ENCODE data around the gene C1orf226.

Gene C1orf226

GRCh38 chr1:162373072-162373427, 8.5 kb upstream of the C1orf226 start:
- TF ChIP-seq, protein P1, sequence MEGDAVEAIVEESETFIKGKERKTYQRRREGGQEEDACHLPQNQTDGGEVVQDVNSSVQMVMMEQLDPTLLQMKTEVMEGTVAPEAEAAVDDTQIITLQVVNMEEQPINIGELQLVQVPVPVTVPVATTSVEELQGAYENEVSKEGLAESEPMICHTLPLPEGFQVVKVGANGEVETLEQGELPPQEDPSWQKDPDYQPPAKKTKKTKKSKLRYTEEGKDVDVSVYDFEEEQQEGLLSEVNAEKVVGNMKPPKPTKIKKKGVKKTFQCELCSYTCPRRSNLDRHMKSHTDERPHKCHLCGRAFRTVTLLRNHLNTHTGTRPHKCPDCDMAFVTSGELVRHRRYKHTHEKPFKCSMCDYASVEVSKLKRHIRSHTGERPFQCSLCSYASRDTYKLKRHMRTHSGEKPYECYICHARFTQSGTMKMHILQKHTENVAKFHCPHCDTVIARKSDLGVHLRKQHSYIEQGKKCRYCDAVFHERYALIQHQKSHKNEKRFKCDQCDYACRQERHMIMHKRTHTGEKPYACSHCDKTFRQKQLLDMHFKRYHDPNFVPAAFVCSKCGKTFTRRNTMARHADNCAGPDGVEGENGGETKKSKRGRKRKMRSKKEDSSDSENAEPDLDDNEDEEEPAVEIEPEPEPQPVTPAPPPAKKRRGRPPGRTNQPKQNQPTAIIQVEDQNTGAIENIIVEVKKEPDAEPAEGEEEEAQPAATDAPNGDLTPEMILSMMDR (conservative IDR thresholded peaks at IDR 0.05; ENCODE audit: control insufficient read depth, insufficient read depth, low read depth, low read length) = no peak
- no peak overlapping the region for H3K4me3 ChIP-seq (ENCODE audit: control insufficient read depth, low read depth, low read length)
- DNase-seq (ENCODE audit: low read depth) = no peak

- peak; percentile 67 for DNase-seq (ENCODE audit: low read depth)
- TF ChIP-seq, protein P1 (conservative IDR thresholded peaks at IDR 0.05; ENCODE audit: control insufficient read depth, insufficient read depth, low read depth, low read length) = no peak
- H3K4me3 ChIP-seq (ENCODE audit: control insufficient read depth, low read depth, low read length) = no peak overlapping the region
Observed at GRCh38 chr1:162373541-162374260, 7.8 kb upstream of the C1orf226 start.

DNA sequence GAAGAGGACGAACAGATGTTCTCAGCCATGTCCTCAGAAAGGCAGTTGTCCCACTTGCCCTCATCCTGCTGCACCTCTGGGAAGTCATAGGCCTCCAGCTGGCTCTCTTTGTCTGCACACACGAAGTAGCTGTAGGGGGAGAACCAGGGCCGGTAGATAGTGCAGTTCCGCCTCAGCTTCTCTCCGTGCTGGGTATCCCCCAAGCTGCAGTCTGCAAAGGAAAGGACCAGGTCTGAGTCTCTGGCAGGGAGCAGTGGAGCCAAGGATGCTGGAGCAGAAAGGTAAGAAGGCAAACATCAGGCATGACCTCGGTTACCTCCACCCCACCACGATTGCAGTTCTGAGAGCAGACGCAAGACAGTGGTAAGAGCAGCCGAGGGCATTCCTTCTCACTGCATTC, 7.1 kb upstream of the C1orf226 start:
- TF ChIP-seq, protein P1 (conservative IDR thresholded peaks at IDR 0.05; ENCODE audit: control insufficient read depth, insufficient read depth, low read depth, low read length) = no peak
- no peak overlapping the region for H3K4me3 ChIP-seq (ENCODE audit: control insufficient read depth, low read depth, low read length)
- DNase-seq (ENCODE audit: low read depth) = no peak

GRCh38 chr1:162375463-162375862, 6.1 kb upstream of the C1orf226 start:
- no peak for DNase-seq (ENCODE audit: low read depth)
- no peak overlapping the region for H3K4me3 ChIP-seq (ENCODE audit: control insufficient read depth, low read depth, low read length)
- TF ChIP-seq, protein P1 (conservative IDR thresholded peaks at IDR 0.05; ENCODE audit: control insufficient read depth, insufficient read depth, low read depth, low read length) = no peak

DNA sequence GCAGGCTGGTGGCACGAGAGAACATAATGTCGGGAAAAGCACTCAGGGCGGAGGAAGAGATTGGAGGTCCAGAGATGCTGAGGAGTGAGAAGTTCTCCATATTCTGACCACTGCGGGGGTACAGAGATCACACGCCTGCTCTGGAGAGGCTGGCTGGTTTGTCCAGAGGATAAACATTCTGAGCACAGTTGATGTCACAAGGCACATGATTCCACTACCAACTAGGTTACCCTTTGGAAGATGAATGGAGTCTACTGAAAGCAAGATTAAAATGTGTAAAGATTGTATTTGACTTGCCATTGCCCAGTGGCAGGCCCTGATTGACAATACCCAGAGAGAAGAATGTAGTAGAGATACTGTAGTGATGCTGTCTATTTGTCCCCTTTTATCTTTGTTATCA, 4.8 kb upstream of the C1orf226 start, which contains the start of gene SPATA46:
SPATA46 (minus strand) TSS at position 164 of the 400 bp plus-strand sequence; CDS start at position 100, 64 bp downstream.
- TF ChIP-seq, protein P1 (conservative IDR thresholded peaks at IDR 0.05; ENCODE audit: control insufficient read depth, insufficient read depth, low read depth, low read length) = no peak
- H3K4me3 ChIP-seq (ENCODE audit: control insufficient read depth, low read depth, low read length) = no peak within 1 kb of the TSS
- no peak for DNase-seq (ENCODE audit: low read depth)

- DNase-seq (ENCODE audit: low read depth) = peak; percentile 20
- H3K4me3 ChIP-seq (ENCODE audit: control insufficient read depth, low read depth, low read length) = no peak overlapping the region
- TF ChIP-seq, protein P1 (conservative IDR thresholded peaks at IDR 0.05; ENCODE audit: control insufficient read depth, insufficient read depth, low read depth, low read length) = no peak
Observed at GRCh38 chr1:162380061-162380846, 1.3 kb upstream of the C1orf226 start.

Measured in fibroblast of mammary gland (primary cell).